ENCODE results near the gene PLXNB2.

Gene PLXNB2

DNA sequence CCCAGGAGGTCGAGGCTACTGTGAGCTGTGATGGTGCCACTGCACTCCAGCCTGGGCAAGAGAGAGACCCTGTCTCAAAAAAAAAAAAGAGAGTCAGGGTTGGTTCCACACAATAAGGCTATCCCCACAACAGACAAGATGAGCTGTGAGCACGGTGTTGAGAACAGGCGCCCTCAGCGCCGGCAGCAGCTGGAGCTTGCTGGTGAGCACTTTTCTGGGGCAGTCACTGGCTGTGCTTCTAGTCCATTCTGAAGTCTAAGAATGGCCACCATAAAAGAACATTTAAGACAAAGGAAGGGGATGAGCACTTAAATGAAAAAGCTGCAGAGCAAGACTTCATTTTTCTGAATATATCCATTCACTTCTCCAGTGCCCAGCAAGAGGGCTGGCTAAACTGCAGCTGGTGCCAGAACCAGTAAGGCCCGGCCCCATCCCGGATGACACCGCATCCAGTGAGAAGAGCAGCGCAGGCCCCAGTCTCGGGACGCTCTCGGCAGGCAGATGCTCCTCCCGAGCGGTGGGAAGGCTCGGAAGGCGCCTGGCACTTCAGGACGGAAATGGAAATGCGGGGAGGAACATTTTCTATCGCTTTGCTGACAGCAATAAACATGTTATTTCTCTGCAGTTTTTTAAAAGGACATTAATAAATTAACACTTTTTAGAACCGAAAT, 74.8 kb downstream of the PLXNB2 start:
- no peak for DNase-seq (ENCODE audit: low spot score)

DNA sequence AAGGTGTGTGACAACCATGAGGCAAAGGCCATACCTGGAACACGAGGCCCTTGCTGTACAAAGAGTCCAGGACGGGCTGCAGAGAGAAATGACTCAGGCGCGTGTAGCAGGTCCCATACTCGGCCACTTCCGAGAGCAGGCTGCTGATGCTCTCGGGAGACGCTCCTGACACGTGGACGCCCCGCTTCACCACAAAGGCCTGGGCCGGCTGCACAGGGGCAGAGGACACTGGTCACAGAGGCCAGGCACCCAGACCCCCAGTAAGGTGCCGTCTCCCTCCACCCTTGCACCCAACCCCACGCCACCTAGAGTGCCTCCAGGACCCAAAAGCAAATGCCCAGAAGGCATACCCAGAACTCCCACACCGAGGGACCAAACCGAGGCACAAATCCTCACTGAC, 78.1 kb downstream of the PLXNB2 start:
- DNase-seq (ENCODE audit: low spot score): no peak

DNA sequence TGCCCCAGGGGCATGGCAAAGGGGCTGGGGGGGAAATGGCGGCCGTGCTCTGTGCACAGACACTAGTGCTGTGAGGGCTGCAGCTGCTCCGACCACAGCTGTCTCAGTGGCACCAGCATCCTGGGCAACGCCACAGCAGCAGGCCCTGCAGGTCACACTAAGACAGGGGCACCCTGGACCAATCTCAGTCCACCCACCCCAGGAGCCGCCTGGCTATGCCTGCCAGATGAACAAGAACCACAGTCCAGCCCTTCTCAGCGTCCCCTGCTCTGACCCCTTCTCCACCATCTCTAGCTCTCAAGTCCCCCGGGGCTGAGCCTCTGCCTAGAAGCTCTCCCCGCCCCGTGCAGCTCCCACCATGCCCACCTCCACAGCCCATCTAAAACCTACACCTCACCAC, 79.1 kb downstream of the PLXNB2 start:
- DNase-seq (ENCODE audit: low spot score): no peak

DNA sequence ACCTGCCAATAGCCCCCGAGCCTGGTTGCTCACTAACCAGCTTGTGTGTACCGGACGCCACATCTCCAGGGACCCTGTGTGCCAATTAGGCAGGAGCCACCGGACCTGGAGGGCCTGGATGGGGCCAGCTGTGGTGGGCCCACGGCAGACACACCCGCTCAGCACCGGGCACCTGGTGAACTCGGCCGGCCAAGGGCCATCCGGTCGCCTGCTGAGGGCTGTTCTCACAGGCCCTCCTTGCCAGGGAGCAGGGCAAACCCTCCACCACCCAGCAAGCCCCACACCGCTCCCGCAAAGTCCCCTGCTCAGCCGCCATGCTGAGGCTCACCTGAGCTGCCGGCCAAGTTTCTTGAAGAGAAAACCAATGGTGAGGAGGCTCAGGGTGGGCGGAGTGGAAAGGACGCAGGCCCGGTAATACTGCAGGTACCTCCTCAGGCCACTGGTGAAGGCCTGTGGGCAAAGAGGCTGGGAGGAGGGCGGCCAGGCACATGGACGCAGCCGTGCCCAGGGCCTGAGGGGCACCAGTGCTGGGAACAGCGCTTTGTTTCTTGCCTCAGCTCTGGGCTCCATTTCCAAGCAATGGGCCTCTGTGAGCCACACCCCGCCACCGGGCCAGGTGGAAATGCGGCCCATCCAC, 79.7 kb downstream of the PLXNB2 start:
- no peak for DNase-seq (ENCODE audit: low spot score)

DNA sequence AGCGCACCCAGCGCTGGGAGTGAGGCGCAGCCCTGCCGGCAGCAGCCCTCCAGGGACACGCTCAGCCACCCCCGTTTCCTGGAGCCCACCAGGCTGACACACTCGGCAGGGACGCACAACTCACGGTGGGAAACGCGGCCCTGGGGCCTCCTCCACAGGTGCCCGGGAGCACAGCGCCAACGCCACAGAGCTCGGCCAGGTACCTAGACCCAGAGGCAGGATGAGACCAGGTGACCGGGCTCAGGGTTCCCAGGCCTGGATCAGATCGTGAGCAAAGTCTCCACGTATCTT, 80.6 kb downstream of the PLXNB2 start:
- no peak for DNase-seq (ENCODE audit: low spot score)

DNA sequence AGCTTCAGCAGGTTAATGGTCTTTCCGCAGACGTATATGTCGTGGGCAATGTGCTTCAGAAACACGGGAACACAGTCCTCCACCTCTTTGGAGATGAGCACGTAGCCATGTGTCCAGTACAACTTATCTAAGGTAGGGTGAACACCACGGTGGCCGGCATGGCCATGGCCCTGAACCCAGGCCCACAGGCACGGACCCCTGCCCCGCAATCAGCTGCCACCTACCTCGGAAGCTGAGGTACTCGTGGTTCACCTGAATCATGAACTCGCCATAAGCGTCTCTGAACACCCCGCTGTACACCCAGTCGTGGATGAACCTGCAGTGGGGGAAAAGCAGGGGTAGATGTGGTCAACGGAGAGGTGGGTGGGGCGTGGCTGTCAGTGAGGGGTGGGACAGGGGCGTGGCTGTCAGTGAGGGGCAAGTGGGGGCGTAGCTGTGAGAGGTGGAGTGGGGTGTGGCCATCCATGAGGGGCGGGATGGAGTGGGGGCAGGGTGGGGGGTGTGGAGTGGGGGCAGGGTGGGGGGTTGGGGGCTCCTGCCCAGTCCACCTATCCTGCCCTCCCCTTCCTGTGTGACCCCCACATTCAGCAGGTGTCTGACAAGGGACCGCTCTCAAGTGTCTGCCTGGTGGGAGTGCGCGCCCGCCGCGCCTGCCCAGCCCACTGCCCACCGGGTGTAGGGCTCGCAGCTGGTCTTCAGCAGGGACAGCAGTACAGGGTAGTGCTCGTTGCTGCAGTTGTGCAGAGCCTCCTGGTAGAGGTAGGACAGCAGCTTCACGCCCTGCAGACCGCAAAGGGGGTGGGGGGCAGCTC, 81.2 kb downstream of the PLXNB2 start:
- DNase-seq (ENCODE audit: low spot score): no peak

DNA sequence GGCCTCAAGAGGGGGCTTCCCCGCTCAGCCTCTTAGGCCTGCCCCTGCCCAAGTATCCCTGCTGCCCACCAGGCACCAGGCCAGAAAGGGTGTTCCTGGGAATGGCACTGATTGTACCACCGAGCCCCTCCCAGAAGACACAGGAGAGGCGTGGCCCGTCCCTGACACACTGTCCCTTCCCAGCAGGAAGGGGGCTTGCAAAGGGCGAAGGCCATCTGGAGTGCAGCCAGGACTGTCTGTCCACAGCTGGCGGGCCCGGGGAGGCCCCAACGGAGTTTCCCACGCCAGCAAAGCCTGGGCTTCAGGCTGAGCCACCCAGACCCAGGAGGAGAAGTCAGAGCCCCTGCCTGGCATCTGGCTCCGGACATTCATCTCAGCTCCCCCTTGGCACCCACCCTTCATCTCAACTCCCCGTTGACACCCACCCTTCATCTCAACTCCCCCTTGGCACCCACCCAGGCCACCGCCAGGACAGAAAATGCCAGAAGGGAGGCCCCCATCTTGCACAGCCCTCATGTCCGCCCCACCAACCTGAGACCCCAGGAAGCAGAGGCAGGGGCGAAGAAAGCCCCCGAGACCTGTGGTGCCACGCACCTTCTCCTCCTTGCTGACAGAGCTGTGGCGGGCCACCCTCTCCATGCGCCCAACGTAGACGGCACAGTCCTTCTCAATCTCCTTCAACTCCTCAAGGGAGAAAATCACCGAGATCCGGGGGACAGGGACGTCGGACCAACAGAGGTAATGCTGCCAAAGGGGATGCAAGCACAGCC, 82.1 kb downstream of the PLXNB2 start:
- DNase-seq (ENCODE audit: low spot score): no peak

Measured in COLO829 (cell line).